GM19324 (cell line): ENCODE measurements around the gene CTXND2.

ENCODE experiments used
- ATAC-seq: cut with Tn5 transposase; IDR thresholded peaks from one replicate; pipeline ENCODE4 v1.9.1; 2021; ENCODE audit warnings: mild to moderate bottlenecking, moderate library complexity; ENCODE audit not compliant: unreplicated experiment, low FRiP score

The CTXND2 gene

GRCh38 chr1:150955280-150955679 is 68.3 kb downstream of the CTXND2 start:
- ATAC-seq: no peak

- no peak for ATAC-seq
Measured at GRCh38 chr1:150957666-150958065, 70.7 kb downstream of the CTXND2 start.

GRCh38 chr1:150960646-150961045 is 73.7 kb downstream of the CTXND2 start:
- no peak for ATAC-seq

DNA sequence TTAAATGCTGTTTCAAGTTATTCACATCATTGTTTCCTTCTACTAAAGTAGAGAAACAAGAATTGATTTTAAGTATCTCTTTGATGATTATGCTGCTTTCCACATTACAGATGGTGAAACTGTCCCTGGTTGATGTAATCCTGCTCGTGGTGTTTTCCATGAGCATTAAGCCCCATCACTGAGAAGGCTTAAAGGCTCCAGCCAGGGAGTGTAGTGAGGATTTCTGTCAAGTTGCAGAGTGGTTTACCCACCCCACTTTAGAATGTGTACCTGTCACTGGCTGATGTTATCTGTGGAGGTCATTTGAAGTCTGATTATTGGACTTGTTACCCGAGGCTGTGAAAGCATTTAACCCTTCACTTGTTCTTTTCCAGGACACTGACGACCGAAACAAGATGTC is 74.8 kb downstream of the CTXND2 start:
- no peak for ATAC-seq
